GM19193 (cell line): ENCODE data around the gene CCM2.

Experiments
- POLR2A ChIP-seq: IDR thresholded peaks from 4 replicates; pipeline ENCODE4 v1.6.1; 2011; ENCODE audit not compliant: insufficient read depth, insufficient read length; ENCODE audit errors: extremely low read depth

CCM2 gene

GRCh38 chr7:44999245-45000092 is 532 bp upstream of the CCM2 start:
- peak; percentile 52 for TF ChIP-seq POLR2A

- TF ChIP-seq POLR2A: peak; percentile 52
These were observed 1.2 kb downstream of the CCM2 start for GRCh38 chr7:45001138-45001694.

GRCh38 chr7:45001826-45002225 is 1.8 kb downstream of the CCM2 start:
- no peak for TF ChIP-seq POLR2A

GRCh38 chr7:45003789-45004188 is 3.8 kb downstream of the CCM2 start:
- TF ChIP-seq POLR2A: no peak

- no peak for TF ChIP-seq POLR2A
These were observed 7.1 kb downstream of the CCM2 start for GRCh38 chr7:45007106-45007505.

- no peak for TF ChIP-seq POLR2A
These were observed 7.7 kb downstream of the CCM2 start for GRCh38 chr7:45007571-45008328.

GRCh38 chr7:45013465-45013967 is 13.5 kb downstream of the CCM2 start:
- no peak for TF ChIP-seq POLR2A

GRCh38 chr7:45015313-45015712 is 15.3 kb downstream of the CCM2 start:
- TF ChIP-seq POLR2A: no peak

- no peak for TF ChIP-seq POLR2A
These were observed 17.3 kb downstream of the CCM2 start for GRCh38 chr7:45017253-45017652.

GRCh38 chr7:45020915-45021314 is 20.9 kb downstream of the CCM2 start:
- no peak for TF ChIP-seq POLR2A

- TF ChIP-seq POLR2A: no peak
These were observed 21.7 kb downstream of the CCM2 start for GRCh38 chr7:45021604-45022296.

GRCh38 chr7:45024126-45024744 is 24.2 kb downstream of the CCM2 start:
- no peak for TF ChIP-seq POLR2A

- no peak for TF ChIP-seq POLR2A
These were observed 26.0 kb downstream of the CCM2 start for GRCh38 chr7:45026013-45026412.

GRCh38 chr7:45026984-45027773 is 27.2 kb downstream of the CCM2 start:
- TF ChIP-seq POLR2A: no peak
